ENCODE data around the gene FNBP1L. TPM values are rescaled to one million over a fixed set of nuclear protein-coding genes. Genes with fewer than 3 reads are reported as not detected.

The FNBP1L gene
- total RNA-seq, 1 donor from 2014 or later: 50.0 TPM

- peaks cover 27% of the 10 kb centered on the region for H3K36me3 ChIP-seq
- no peaks in the 10 kb centered on the region for H3K9me3 ChIP-seq
- peaks cover 28% of the 10 kb centered on the region for H3K4me1 ChIP-seq
- no peak overlapping the region for H3K27ac ChIP-seq
- no peaks in the 10 kb centered on the region for H3K27me3 ChIP-seq
- no peak for TF ChIP-seq CTCF (IDR thresholded peaks at IDR 0.05)
- intact Hi-C loops (cut with DNase I): no loop called here
- DNase-seq (peak; percentile 74), ATAC-seq (peak; percentile 70)
- H3K4me3 ChIP-seq: no peak overlapping the region
Observed at GRCh38 chr1:93591676-93592550, 144.0 kb downstream of the FNBP1L start.

DNA sequence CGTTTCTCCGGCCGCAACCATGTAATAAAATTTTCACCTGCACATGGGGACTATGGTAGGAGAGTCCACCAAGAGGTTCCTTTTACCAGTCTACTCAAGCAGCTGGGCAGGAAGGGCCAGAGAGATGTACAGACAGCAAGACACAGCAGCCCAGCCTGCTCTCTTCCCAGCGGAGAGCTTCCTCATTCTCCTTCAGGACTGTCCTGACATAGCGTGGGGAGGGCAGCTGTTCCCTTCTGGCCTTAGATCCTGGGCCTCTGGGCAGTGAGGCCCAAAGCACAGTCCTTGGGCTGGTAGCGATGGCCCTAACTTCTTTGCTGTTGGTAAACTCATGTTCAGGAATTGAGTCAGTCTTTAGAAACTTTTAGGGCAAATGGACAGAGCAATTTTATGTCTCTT lies 144.6 kb downstream of the FNBP1L start:
- peaks cover 30% of the 10 kb centered on the region for H3K4me1 ChIP-seq
- H3K4me3 ChIP-seq: no peak overlapping the region

DNA sequence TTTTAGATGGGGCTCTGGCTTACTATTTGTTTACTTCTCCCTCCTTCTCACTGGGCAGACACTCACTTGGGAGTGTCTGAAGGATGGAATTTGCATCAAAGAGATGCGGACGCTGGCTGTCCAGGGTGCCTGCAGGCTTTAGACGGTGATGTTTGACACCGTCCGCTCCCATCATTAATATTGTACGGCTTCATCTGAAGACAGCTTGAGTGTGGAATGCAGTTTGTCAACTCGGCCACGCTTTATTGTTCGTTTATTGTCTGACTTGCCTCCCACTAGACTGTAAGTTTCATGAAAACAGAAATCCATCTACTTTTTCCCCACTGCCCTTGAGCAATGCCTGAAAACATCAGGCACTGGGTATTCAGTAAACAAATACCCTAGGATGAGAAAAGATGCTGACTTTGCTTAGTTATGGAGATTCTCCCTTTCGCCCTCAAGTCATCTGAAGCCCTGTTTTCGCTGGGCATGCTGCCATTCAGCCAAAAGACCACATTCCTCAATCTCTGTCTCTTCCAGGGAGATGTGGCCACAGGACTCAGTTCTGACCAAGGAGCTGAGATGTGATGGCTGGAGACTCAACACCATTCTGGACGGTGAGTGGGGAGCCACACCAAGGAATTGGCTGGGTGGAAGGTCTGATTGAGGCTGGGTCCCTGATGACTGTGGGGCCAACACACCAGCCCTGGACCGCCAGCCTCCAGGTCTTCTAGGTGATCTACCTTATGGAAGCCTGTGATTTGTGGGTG lies 146.1 kb downstream of the FNBP1L start:
- Histone ChIP-seq H3K27me3 (no peaks in the 10 kb centered on the region), H3K36me3 (peaks cover 12% of the 10 kb centered on the region), H3K27ac (no peak overlapping the region), H3K4me3 (no peak overlapping the region), H3K9me3 (no peaks in the 10 kb centered on the region), H3K4me1 (peaks cover 31% of the 10 kb centered on the region)
- ATAC-seq (no peak), DNase-seq (no peak)
- intact Hi-C loops (cut with DNase I): no loop called here
- TF ChIP-seq CTCF (IDR thresholded peaks at IDR 0.05): no peak

More for the DNA sequence above, 144.6 kb downstream of the FNBP1L start:
- intact Hi-C loops (cut with DNase I): no loop called here
- Histone ChIP-seq H3K9me3 (no peaks in the 10 kb centered on the region), H3K36me3 (peaks cover 22% of the 10 kb centered on the region), H3K27me3 (no peaks in the 10 kb centered on the region), H3K27ac (no peak overlapping the region)
- DNase-seq (no peak), ATAC-seq (peak; percentile 58)
- TF ChIP-seq CTCF (IDR thresholded peaks at IDR 0.05): no peak

DNA sequence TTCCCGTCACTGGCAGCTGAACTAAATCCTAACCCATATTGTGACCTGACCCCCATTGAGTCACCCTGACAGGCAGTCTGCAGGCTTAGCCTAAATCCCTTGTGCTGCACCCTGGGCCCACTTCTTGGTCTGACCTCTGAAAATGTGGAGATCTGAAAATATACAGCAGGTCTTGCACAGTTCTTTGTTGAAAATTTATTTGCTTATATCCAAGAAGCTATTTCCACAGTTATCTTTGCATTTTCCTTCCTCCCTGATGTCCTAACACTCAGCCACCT lies 146.6 kb downstream of the FNBP1L start:
- Histone ChIP-seq H3K27ac (no peak overlapping the region), H3K36me3 (peaks cover 7% of the 10 kb centered on the region), H3K4me1 (peaks cover 31% of the 10 kb centered on the region), H3K27me3 (no peaks in the 10 kb centered on the region), H3K4me3 (no peak overlapping the region), H3K9me3 (no peaks in the 10 kb centered on the region)
- DNase-seq (no peak), ATAC-seq (no peak)
- intact Hi-C loops (cut with DNase I): no loop called here
- no peak for TF ChIP-seq CTCF (IDR thresholded peaks at IDR 0.05)

DNA sequence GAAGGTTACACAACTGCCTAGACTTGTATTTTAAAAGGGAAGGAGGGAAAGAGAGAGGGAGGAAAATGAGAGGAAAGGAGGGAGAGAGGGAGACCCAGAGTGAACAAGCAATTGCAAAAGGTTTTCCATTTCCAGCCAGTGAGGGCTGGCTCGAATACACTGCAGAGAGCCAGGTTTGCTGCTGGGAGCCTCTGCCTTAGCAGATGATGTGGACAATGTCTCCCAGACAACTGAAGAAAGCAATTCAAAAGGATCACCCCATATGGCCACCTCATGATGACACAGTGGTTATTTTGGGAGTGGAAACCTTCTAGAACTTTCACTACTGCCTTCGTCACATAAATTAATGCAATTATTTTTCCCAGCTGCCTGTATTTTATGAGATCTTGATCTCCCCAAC lies 147.3 kb downstream of the FNBP1L start:
- peaks cover 28% of the 10 kb centered on the region for H3K4me1 ChIP-seq
- no peaks in the 10 kb centered on the region for H3K27me3 ChIP-seq
- H3K4me3 ChIP-seq: no peak overlapping the region
- ATAC-seq (no peak), DNase-seq (no peak)
- H3K9me3 ChIP-seq: no peaks in the 10 kb centered on the region
- TF ChIP-seq CTCF (IDR thresholded peaks at IDR 0.05): no peak
- H3K36me3 ChIP-seq: no peaks in the 10 kb centered on the region
- no peak overlapping the region for H3K27ac ChIP-seq
- intact Hi-C loops (cut with DNase I): no loop called here
